Stimulated activated naive B cell treated with anti-CD40 and anti-IgM and Interleukin-4, amounts not matched to agents 10 μg/mL and 1 μg/mL and 100 μg/mL, for 72 hours (primary cell): Measurements from ENCODE around the gene TBC1D14.
"Not testable (repeated sequence)": the region's sequence is repeated elsewhere in the genome, so short reads cannot be mapped to it uniquely, and the experiment has no call there.

ENCODE experiments used
- ATAC-seq, 2 donors: fragments of 150-1000 bp; cut with Tn5 transposase; replicated peaks; 2 replicates each; pipeline ENCODE4 v1.10.0; 2021; ENCODE audit warnings: moderate library complexity in 1 of 2
- DNase-seq: peaks from one replicate; pipeline ENCODE4 v3.0.0; 2021
- H3K27ac Mint-ChIP-seq: one replicate; pipeline ENCODE4 v1.8.0; 2022; ENCODE audit warnings: mild to moderate bottlenecking, mixed read lengths
- H3K27me3 Mint-ChIP-seq, 2 donors: one replicate each; pipeline ENCODE4 v1.8.0; 2022; ENCODE audit warnings: mixed read lengths in 2 of 2
- H3K36me3 Mint-ChIP-seq, 2 donors: one replicate each; pipeline ENCODE4 v1.8.0; 2022; ENCODE audit warnings: mixed read lengths in 2 of 2, mild to moderate bottlenecking in 1 of 2
- H3K4me1 Mint-ChIP-seq, 2 donors: one replicate each; pipeline ENCODE4 v1.8.0; 2022; ENCODE audit warnings: mixed read lengths in 2 of 2, mild to moderate bottlenecking in 1 of 2
- H3K4me3 Mint-ChIP-seq, 2 donors: one replicate each; pipeline ENCODE4 v1.8.0; 2022; ENCODE audit warnings: mild to moderate bottlenecking in 2 of 2, mixed read lengths in 2 of 2, moderate library complexity in 1 of 2
- H3K9me3 Mint-ChIP-seq, 2 donors: one replicate each; pipeline ENCODE4 v1.8.0; 2022; ENCODE audit warnings: mixed read lengths in 2 of 2, mild to moderate bottlenecking in 1 of 2

Gene TBC1D14

GRCh38 chr4:6886886-6887285, 22.7 kb upstream of the TBC1D14 start:
- peaks cover 6 to 18% of the 10 kb centered on the region in 2 donors for H3K36me3 Mint-ChIP-seq
- H3K4me3 Mint-ChIP-seq: no peak overlapping the region
- H3K9me3 Mint-ChIP-seq: peaks cover 0 to 3% of the 10 kb centered on the region in 2 donors
- no peak for DNase-seq
- H3K27ac Mint-ChIP-seq: no peak overlapping the region
- no peaks in the 10 kb centered on the region for H3K27me3 Mint-ChIP-seq
- ATAC-seq: no peak
- peaks cover 9 to 18% of the 10 kb centered on the region in 2 donors for H3K4me1 Mint-ChIP-seq

GRCh38 chr4:6887591-6888371, 21.8 kb upstream of the TBC1D14 start:
- Mint-ChIP-seq H3K4me1 (peaks cover 13 to 27% of the 10 kb centered on the region in 2 donors), H3K36me3 (peaks cover 6 to 11% of the 10 kb centered on the region in 2 donors), H3K27me3 (no peaks in the 10 kb centered on the region), H3K4me3 (peak overlapping the region in 1 of 2 donors; percentile 8), H3K9me3 (peaks cover 0 to 3% of the 10 kb centered on the region in 2 donors), H3K27ac (no peak overlapping the region)
- ATAC-seq (peak; percentile 44 to 45), DNase-seq (no peak)

GRCh38 chr4:6888506-6889071, 21.0 kb upstream of the TBC1D14 start:
- Mint-ChIP-seq H3K4me3 (no peak overlapping the region), H3K4me1 (peaks cover 15 to 28% of the 10 kb centered on the region in 2 donors), H3K36me3 (peaks cover 6 to 9% of the 10 kb centered on the region in 2 donors), H3K9me3 (peaks cover 0 to 3% of the 10 kb centered on the region in 2 donors), H3K27me3 (no peaks in the 10 kb centered on the region), H3K27ac (no peak overlapping the region)
- ATAC-seq: no peak
- DNase-seq: no peak

- H3K27ac Mint-ChIP-seq: peak overlapping the region; percentile 47
- H3K4me1 Mint-ChIP-seq: peaks cover 15 to 28% of the 10 kb centered on the region in 2 donors
- H3K27me3 Mint-ChIP-seq: no peaks in the 10 kb centered on the region
- H3K36me3 Mint-ChIP-seq: peaks cover 6 to 9% of the 10 kb centered on the region in 2 donors
- H3K9me3 Mint-ChIP-seq: peaks cover 0 to 3% of the 10 kb centered on the region in 2 donors
- DNase-seq (no peak), ATAC-seq (no peak)
- H3K4me3 Mint-ChIP-seq: no peak overlapping the region
Observed at GRCh38 chr4:6889101-6889735, 20.4 kb upstream of the TBC1D14 start.

GRCh38 chr4:6889736-6890324, 19.8 kb upstream of the TBC1D14 start:
- H3K27ac Mint-ChIP-seq: peak overlapping the region; percentile 47
- no peak overlapping the region for H3K4me3 Mint-ChIP-seq
- ATAC-seq: no peak
- peaks cover 6 to 9% of the 10 kb centered on the region in 2 donors for H3K36me3 Mint-ChIP-seq
- H3K4me1 Mint-ChIP-seq: peaks cover 15 to 28% of the 10 kb centered on the region in 2 donors
- H3K27me3 Mint-ChIP-seq: no peaks in the 10 kb centered on the region
- H3K9me3 Mint-ChIP-seq: peaks cover 0 to 3% of the 10 kb centered on the region in 2 donors
- DNase-seq: no peak

GRCh38 chr4:6890358-6890757, 19.3 kb upstream of the TBC1D14 start:
- Mint-ChIP-seq H3K27ac (no peak overlapping the region), H3K27me3 (no peaks in the 10 kb centered on the region), H3K36me3 (peaks cover 6 to 9% of the 10 kb centered on the region in 2 donors), H3K4me1 (peaks cover 15 to 28% of the 10 kb centered on the region in 2 donors), H3K4me3 (no peak overlapping the region), H3K9me3 (peaks cover 0 to 3% of the 10 kb centered on the region in 2 donors)
- ATAC-seq: no peak
- DNase-seq: no peak

GRCh38 chr4:6890971-6891370, 18.7 kb upstream of the TBC1D14 start:
- H3K36me3 Mint-ChIP-seq, H3K27ac Mint-ChIP-seq, ATAC-seq, H3K4me3 Mint-ChIP-seq, DNase-seq, H3K27me3 Mint-ChIP-seq, H3K9me3 Mint-ChIP-seq: not testable (repeated sequence)
- peaks cover 15 to 28% of the 10 kb centered on the region in 2 donors for H3K4me1 Mint-ChIP-seq

GRCh38 chr4:6891436-6892170, 18.0 kb upstream of the TBC1D14 start:
- peaks cover 3% of the 10 kb centered on the region in 2 donors for H3K9me3 Mint-ChIP-seq
- DNase-seq (no peak), ATAC-seq (peak; percentile 49 to 67)
- H3K27me3 Mint-ChIP-seq: no peaks in the 10 kb centered on the region
- no peak overlapping the region for H3K27ac Mint-ChIP-seq
- peak overlapping the region in 1 of 2 donors; percentile 47 for H3K4me3 Mint-ChIP-seq
- peaks cover 14 to 28% of the 10 kb centered on the region in 2 donors for H3K4me1 Mint-ChIP-seq
- peaks cover 6 to 9% of the 10 kb centered on the region in 2 donors for H3K36me3 Mint-ChIP-seq

GRCh38 chr4:6892190-6892908, 17.3 kb upstream of the TBC1D14 start:
- H3K27me3 Mint-ChIP-seq: no peaks in the 10 kb centered on the region
- H3K9me3 Mint-ChIP-seq: peaks cover 3 to 4% of the 10 kb centered on the region in 2 donors
- H3K4me1 Mint-ChIP-seq: peaks cover 13 to 25% of the 10 kb centered on the region in 2 donors
- no peak for DNase-seq
- H3K4me3 Mint-ChIP-seq: peak overlapping the region in 1 of 2 donors; percentile 47
- H3K27ac Mint-ChIP-seq: no peak overlapping the region
- ATAC-seq: peak; percentile 57 to 60
- H3K36me3 Mint-ChIP-seq: peaks cover 6 to 9% of the 10 kb centered on the region in 2 donors

GRCh38 chr4:6892909-6893202, 16.8 kb upstream of the TBC1D14 start:
- Mint-ChIP-seq H3K27ac (no peak overlapping the region), H3K27me3 (no peaks in the 10 kb centered on the region), H3K4me3 (no peak overlapping the region), H3K9me3 (peaks cover 3 to 4% of the 10 kb centered on the region in 2 donors), H3K36me3 (peaks cover 6 to 9% of the 10 kb centered on the region in 2 donors), H3K4me1 (peaks cover 10 to 20% of the 10 kb centered on the region in 2 donors)
- DNase-seq (no peak), ATAC-seq (no peak)

GRCh38 chr4:6893449-6894085, 16.1 kb upstream of the TBC1D14 start:
- Mint-ChIP-seq H3K27me3 (no peaks in the 10 kb centered on the region), H3K9me3 (peaks cover 3 to 4% of the 10 kb centered on the region in 2 donors), H3K27ac (no peak overlapping the region), H3K4me1 (peaks cover 6 to 16% of the 10 kb centered on the region in 2 donors), H3K36me3 (peaks cover 6 to 9% of the 10 kb centered on the region in 2 donors), H3K4me3 (no peak overlapping the region)
- ATAC-seq (peak in 1 of 2 donors; percentile 29), DNase-seq (no peak)

GRCh38 chr4:6894086-6894478, 15.5 kb upstream of the TBC1D14 start:
- peaks cover 6 to 9% of the 10 kb centered on the region in 2 donors for H3K36me3 Mint-ChIP-seq
- no peak overlapping the region for H3K27ac Mint-ChIP-seq
- H3K4me1 Mint-ChIP-seq: peaks cover 6 to 16% of the 10 kb centered on the region in 2 donors

More at GRCh38 chr4:6894086-6894478, 15.5 kb upstream of the TBC1D14 start:
- Mint-ChIP-seq H3K9me3 (peaks cover 3 to 4% of the 10 kb centered on the region in 2 donors), H3K27me3 (no peaks in the 10 kb centered on the region), H3K4me3 (no peak overlapping the region)
- no peak for DNase-seq
- ATAC-seq: no peak
